ENCODE data around the gene STX1A. TPM values are rescaled to one million over a fixed set of nuclear protein-coding genes. Genes with fewer than 3 reads are reported as not detected.

STX1A gene
- polyA plus RNA-seq, 1 experiment = 12.9 TPM

DNA sequence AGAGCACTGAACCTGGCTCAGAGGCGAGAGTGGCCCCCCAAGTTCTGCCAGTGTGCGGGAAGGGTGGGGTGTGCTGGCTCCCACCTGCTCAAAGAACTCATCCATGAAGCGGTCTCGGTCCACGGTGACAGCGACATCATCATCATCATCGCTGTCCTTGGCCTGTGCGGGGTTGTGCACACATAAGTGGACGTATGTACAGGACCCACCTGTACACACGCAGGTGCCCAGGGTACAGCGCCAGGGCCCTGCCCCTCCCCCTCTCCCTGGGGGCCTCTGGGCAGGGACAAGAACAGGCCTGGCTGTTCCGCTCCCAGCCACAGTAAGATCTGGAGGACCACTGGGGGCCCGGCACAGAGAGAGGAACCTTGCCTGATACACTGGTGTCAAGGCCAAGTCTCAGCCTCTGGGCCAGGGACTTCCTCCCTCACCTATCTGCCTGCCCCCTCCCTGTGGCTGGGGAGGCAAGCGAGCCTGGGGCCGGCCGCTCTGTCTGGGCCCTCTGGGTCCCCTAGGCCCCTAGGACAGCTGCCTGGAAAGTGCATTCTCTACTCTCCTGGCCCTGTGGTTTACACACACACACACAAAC lies 10.4 kb downstream of the STX1A start:
- no peak for DNase-seq (ENCODE audit: low read depth, low spot score)
- TF ChIP-seq, protein P1, sequence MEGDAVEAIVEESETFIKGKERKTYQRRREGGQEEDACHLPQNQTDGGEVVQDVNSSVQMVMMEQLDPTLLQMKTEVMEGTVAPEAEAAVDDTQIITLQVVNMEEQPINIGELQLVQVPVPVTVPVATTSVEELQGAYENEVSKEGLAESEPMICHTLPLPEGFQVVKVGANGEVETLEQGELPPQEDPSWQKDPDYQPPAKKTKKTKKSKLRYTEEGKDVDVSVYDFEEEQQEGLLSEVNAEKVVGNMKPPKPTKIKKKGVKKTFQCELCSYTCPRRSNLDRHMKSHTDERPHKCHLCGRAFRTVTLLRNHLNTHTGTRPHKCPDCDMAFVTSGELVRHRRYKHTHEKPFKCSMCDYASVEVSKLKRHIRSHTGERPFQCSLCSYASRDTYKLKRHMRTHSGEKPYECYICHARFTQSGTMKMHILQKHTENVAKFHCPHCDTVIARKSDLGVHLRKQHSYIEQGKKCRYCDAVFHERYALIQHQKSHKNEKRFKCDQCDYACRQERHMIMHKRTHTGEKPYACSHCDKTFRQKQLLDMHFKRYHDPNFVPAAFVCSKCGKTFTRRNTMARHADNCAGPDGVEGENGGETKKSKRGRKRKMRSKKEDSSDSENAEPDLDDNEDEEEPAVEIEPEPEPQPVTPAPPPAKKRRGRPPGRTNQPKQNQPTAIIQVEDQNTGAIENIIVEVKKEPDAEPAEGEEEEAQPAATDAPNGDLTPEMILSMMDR (IDR thresholded peaks at IDR 0.05; ENCODE audit: low read depth, low read length) = no peak
- Histone ChIP-seq H3K27ac (ENCODE audit: low read depth, low read length) (no peak overlapping the region), H3K4me3 (ENCODE audit: low read depth, low read length) (no peak overlapping the region), H3K9me3 (ENCODE audit: control insufficient read depth, insufficient read depth, low read length) (no peaks in the 10 kb centered on the region; the same call in 1 of the 2 replicates), H3K27me3 (ENCODE audit: control insufficient read depth, insufficient read depth, low read length) (no peaks in the 10 kb centered on the region)
- POLR2A ChIA-PET = no interaction called here
- CTCF ChIA-PET = no interaction called here

DNA sequence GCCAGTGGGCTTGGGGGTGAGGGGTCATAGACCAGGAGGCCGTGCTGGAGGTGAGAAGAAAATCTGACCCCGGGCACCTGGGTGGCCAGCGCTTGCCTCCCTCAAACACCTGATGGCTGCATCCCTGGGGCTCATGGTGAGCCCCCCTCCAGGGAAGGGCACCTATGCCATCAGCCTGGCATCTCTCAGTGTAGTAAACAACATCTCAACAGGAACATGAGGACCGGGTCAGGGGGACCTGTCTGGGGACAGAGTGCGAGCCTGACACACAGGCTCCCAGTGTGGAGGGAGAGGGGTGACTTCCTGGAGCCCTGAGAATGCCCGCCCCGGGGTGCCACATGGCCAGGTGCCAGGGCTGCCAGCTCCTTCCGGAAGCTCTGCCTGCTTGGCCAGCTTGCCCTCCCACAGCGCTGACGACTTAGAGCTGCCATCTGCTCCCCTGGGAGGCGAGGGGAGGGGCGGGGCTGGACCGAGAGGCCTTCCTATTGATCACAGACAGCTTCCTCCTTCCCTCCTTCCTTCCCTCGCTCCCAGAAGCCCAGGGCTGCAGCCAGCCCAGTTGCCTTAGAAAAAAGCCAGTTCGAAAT lies 12.3 kb downstream of the STX1A start:
- DNase-seq (ENCODE audit: low read depth, low spot score) = no peak
- POLR2A ChIA-PET = interaction anchor here (1.5 kb wide), 1 partner anchor 8 kb away, joined by 5 read pairs; no protein-coding TSS in a partner anchor
- CTCF ChIA-PET = no interaction called here
- H3K27me3 ChIP-seq (ENCODE audit: control insufficient read depth, insufficient read depth, low read length) = no peaks in the 10 kb centered on the region
- no peak overlapping the region for H3K27ac ChIP-seq (ENCODE audit: low read depth, low read length)
- H3K4me3 ChIP-seq (ENCODE audit: low read depth, low read length) = no peak overlapping the region
- no peaks in the 10 kb centered on the region; the same call in 1 of the 2 replicates for H3K9me3 ChIP-seq (ENCODE audit: control insufficient read depth, insufficient read depth, low read length)
- TF ChIP-seq, protein P1 (IDR thresholded peaks at IDR 0.05; ENCODE audit: low read depth, low read length) = no peak

DNA sequence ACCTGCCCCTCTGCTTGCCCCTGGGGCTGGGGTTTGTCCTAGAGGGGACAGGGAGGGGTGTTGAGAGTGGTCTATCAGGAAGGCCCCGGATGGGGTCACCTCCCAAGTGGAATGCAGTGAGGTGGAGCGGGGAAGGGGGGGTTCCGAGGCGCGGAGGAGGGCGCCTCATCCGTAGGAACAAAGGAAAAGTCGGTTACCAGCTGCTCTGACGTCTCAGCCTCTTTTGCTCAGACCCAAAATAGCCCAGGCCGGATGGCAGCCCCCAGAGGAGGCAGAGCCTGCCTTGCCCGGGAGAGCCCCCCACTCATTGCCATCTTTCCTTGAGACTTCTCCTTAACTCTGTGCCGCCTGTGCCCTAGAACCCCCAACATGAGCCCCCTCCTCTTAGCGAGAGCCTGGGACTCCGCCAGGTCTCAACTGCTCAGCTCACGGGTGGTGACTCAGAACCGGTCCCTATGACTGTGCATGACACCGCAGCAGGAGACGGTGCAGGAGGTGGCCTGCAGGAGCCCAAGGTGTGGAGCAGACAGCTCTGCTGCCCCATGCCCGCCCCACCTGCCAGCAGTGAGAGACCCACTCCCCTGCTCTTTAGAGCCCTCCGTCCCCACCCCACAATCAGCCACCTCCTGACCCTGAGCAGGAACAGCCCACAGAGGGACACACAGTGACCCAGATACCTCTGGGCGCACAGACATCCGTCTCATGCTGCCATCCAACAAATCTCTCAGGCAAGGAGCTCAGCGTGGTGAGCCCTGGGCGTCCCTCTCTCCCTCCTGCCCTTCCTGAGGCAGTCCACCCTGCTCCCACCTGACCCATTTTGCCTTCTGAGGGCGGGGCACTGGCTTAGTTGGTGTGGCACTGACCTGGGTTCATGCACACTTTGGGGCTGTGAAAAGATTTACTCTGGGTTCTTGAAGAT lies 13.1 kb downstream of the STX1A start:
- CTCF ChIA-PET = no interaction called here
- Histone ChIP-seq H3K27me3 (ENCODE audit: control insufficient read depth, insufficient read depth, low read length) (no peaks in the 10 kb centered on the region), H3K9me3 (ENCODE audit: control insufficient read depth, insufficient read depth, low read length) (no peaks in the 10 kb centered on the region; the same call in 1 of the 2 replicates), H3K4me3 (ENCODE audit: low read depth, low read length) (no peak overlapping the region), H3K27ac (ENCODE audit: low read depth, low read length) (no peak overlapping the region)
- TF ChIP-seq, protein P1 (IDR thresholded peaks at IDR 0.05; ENCODE audit: low read depth, low read length) = no peak
- no peak for DNase-seq (ENCODE audit: low read depth, low spot score)
- POLR2A ChIA-PET = interaction anchor here (0.5 to 1.5 kb wide), 4 partner anchors 9 to 105 kb away, joined by 4 to 6 read pairs (median 5); no protein-coding TSS in a partner anchor

DNA sequence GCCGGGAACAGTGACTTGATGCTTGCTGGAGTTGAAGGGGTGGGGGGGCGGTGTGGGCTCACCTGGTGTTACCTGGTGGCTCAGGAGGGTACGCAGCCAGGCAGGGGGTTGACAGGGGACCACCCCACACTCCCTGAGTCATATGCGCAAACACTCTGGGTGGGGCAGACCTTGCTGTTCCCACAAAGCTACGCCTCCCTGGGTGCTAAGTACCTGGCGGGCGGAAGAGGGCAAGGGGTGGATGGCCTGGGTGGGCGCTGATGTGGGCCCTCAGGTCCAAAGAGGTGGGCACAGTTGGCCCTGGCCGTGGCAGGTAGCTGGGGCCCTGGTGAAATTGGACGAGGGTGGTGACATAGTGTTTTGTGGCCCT lies 13.9 kb downstream of the STX1A start:
- Histone ChIP-seq H3K27me3 (ENCODE audit: control insufficient read depth, insufficient read depth, low read length) (no peaks in the 10 kb centered on the region), H3K27ac (ENCODE audit: low read depth, low read length) (no peak overlapping the region), H3K9me3 (ENCODE audit: control insufficient read depth, insufficient read depth, low read length) (no peaks in the 10 kb centered on the region; the same call in 1 of the 2 replicates), H3K4me3 (ENCODE audit: low read depth, low read length) (no peak overlapping the region)
- no peak for DNase-seq (ENCODE audit: low read depth, low spot score)
- CTCF ChIA-PET = interaction anchor here (0.6 kb wide), 2 partner anchors 102 to 163 kb away, joined by 3 to 5 read pairs; no protein-coding TSS in a partner anchor
- POLR2A ChIA-PET = interaction anchor here (0.6 to 1.2 kb wide), 5 partner anchors 10 to 93 kb away, joined by 3 to 18 read pairs (median 4); no protein-coding TSS in a partner anchor
- TF ChIP-seq, protein P1 (IDR thresholded peaks at IDR 0.05; ENCODE audit: low read depth, low read length) = no peak
